Measurements from ENCODE around the gene ITGA6.
"Not testable (repeated sequence)": the region's sequence is repeated elsewhere in the genome, so short reads cannot be mapped to it uniquely, and the experiment has no call there.

- TF ChIP-seq CTCF, EP300 (IDR thresholded peaks at IDR 0.05): not testable (repeated sequence)
These were observed 110.5 kb downstream of the ITGA6 start for GRCh38 chr2:172537851-172538250.

All from upper lobe of left lung (tissue), 4 donors.